K562 (cell line): Measurements from ENCODE around the gene ECT2. TPM values are rescaled to one million over a fixed set of nuclear protein-coding genes. Genes with fewer than 3 reads are reported as not detected.

Source experiments
- ARID3A ChIP-seq: IDR thresholded peaks from 2 replicates; pipeline ENCODE4 v1.6.1; 2012; ENCODE audit warnings: low read depth, low read length, improper control_type of control experiment, borderline replicate concordance
- ATF2 ChIP-seq: sonication (generic); formaldehyde crosslinking; IDR thresholded peaks from 2 replicates; pipeline ENCODE4 v1.8.1; 2022; ENCODE audit warnings: missing genetic modification reagents
- E2F5 ChIP-seq: sonication (generic); formaldehyde crosslinking; IDR thresholded peaks from 2 replicates; pipeline ENCODE4 v1.8.0; 2022; ENCODE audit warnings: mild to moderate bottlenecking, missing genetic modification reagents
- EP300 ChIP-seq: IDR thresholded peaks from 2 replicates; pipeline ENCODE4 v1.6.1; 2012; ENCODE audit warnings: low read length, improper control_type of control experiment
- FUS ChIP-seq: fragments of 200-400 bp; formaldehyde crosslinking; optimal IDR thresholded peaks from 2 replicates; pipeline ENCODE3; 2017; ENCODE audit warnings: low read depth, low read length
- HDAC1 ChIP-seq, 2 experiments: fragments of 450-650 bp; IDR thresholded peaks; 2 replicates each; pipeline ENCODE4 v1.6.1; 2016 to 2017; ENCODE audit warnings: inconsistent platforms in 1 of 2, mild to moderate bottlenecking in 1 of 2, moderate library complexity in 1 of 2
- HMG20B ChIP-seq: fragments of 250-450 bp; sonication (Bioruptor Pico); IDR thresholded peaks from 2 replicates; pipeline ENCODE4 v1.5.0; 2021; ENCODE audit warnings: mild to moderate bottlenecking
- ILF3 ChIP-seq: fragments of 450-650 bp; IDR thresholded peaks from 2 replicates; pipeline ENCODE4 v1.6.1; 2018; ENCODE audit warnings: antibody characterized with exemption, mild to moderate bottlenecking, moderate library complexity, borderline replicate concordance
- MAFF ChIP-seq: IDR thresholded peaks from 2 replicates; pipeline ENCODE4 v1.6.1; 2012; ENCODE audit warnings: low read length, improper control_type of control experiment
- MAZ ChIP-seq, 2 experiments: fragments of 450-650 bp in 1 of 2; sonication (generic) in 1 of 2; formaldehyde crosslinking; IDR thresholded peaks in 1 of 2; conservative IDR thresholded peaks in 1 of 2; 2 replicates each; pipeline versions ENCODE4 v1.4.0 to v1.5.0; 2020; ENCODE audit warnings: mild to moderate bottlenecking in 1 of 2, missing genetic modification reagents in 1 of 2
- MCM5 ChIP-seq: fragments of 450-650 bp; IDR thresholded peaks from 2 replicates; pipeline ENCODE4 v1.6.1; 2016; ENCODE audit warnings: low read depth
- STAT5A ChIP-seq: IDR thresholded peaks from 2 replicates; pipeline ENCODE4 v1.6.1; 2012; ENCODE audit warnings: low read length, inconsistent platforms, borderline replicate concordance
- ZNF282 ChIP-seq: sonication (generic); formaldehyde crosslinking; IDR thresholded peaks from 2 replicates; pipeline ENCODE4 v1.8.1; 2023; ENCODE audit warnings: missing genetic modification reagents
- polyA plus RNA-seq, 8 experiments: library from polyadenylated mRNA; depleted of rRNA in 4 of 8; stranded (reverse) in 5 of 8; unstranded in 3 of 8; fragments of >200 nt; fragmentation: Nextera tagmentation in 2 of 8; fragmentation: Illumina TruSeq in 1 of 8; extraction: Ambion mirVana in 2 of 8; extraction: Trizol in 1 of 8; gene quantifications; 2 replicates each; pipeline versions ENCODE4 v1.2.1 to v1.2.3, GENCODE V29; 2011 to 2014; ENCODE audit warnings: inconsistent platforms in 1 of 8, missing spikeins in 1 of 8
- total RNA-seq, 7 experiments: library from RNA; depleted of rRNA in 6 of 7; stranded (reverse); fragments of >200 nt in 6 of 7; fragmentation: Illumina TruSeq in 2 of 7; extraction: Trizol in 2 of 7; gene quantifications; 2 replicates each; pipeline versions ENCODE4 v1.2.1 to v1.2.3, GENCODE V29; 2011 to 2021; ENCODE audit warnings: low replicate concordance in 1 of 7
- TF ChIP-seq, protein P1 (sequence below): sonication (generic); formaldehyde crosslinking; IDR thresholded peaks from 2 replicates; pipeline ENCODE4 v1.8.0; 2022; ENCODE audit warnings: missing genetic modification reagents, mild to moderate bottlenecking, borderline replicate concordance
- TF ChIP-seq, protein P2 (sequence below): fragments of 450-650 bp; conservative IDR thresholded peaks from 2 replicates; pipeline ENCODE4 v1.6.1; 2016; ENCODE audit warnings: missing genetic modification characterization, low read depth, mild to moderate bottlenecking, control low read depth, missing compliant biosample characterization
- TF ChIP-seq, protein P3 (sequence below): fragments of 250-450 bp; sonication (Bioruptor Pico); IDR thresholded peaks from 2 replicates; pipeline ENCODE4 v1.8.0; 2022; ENCODE audit warnings: inconsistent platforms

ECT2 gene
- total and polyA plus RNA-seq, 9 of the 15 experiments (the other 6 are each of a cell fraction or from before 2014, with no cell fraction given) = 19.0 to 53.0 (median 36.5) TPM

DNA sequence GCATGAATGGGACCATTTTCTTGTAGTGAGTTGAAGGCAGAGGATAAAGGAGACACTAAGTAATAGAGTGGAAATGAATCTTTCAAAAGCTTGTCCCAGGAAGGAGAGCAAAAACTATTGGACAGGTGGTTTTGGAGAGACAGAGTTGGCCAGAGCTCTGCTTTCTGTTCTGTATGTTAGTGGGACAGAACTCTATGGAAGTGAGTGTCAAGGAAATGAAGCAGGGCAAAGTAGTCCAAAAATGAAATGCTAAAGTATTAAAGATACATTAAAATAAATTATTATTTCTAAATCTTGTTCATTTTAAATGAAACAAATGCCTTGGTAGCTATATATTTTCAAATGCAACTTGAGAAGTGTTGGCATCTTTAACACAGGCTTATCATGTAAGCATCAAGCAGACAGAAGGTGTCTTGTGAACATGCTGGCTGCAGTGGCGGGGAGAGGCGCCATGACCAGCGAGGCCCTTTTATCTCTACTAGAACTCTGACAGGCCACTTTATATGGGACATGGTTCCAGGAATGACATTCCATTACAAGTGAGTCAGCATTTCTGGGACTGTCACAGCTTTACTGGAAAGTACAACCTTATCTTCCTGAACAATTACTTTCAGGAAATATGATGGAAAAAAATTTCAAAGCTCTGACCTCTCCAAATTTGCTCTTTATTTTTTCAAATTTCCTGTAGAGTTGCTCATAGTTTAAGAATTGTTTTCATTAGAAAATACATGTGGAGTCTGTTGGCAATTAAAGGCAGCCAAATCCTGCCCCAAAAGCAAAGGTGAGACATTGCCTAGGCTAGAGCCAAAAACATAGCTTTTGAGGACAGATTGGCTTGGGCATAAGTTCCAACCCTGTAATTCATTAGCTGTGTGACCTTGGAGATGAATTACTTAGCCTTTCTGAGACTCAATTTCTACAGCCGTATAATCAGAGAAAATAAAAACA, 106.5 kb downstream of the ECT2 start (continued):
- TF ChIP-seq HMG20B (CRISPR knock-in tag) (no peak), ATF2 (no peak), FUS (no peak), EP300 (peak; percentile 87), HDAC1 (IDR thresholded peaks at IDR 0.05) (peak in 1 of 2 experiments; percentile 54; a peak in 1 of 4 replicates), ZNF282 (CRISPR knock-in tag) (no peak), MAZ (CRISPR knock-in tag; conservative IDR thresholded peaks at IDR 0.05 in 1 of 2, IDR thresholded peaks at IDR 0.05 in 1 of 2) (peak in 1 of 2 experiments; percentile 22; a peak in 1 of 4 replicates), E2F5 (no peak), ARID3A (peak; percentile 82; the same call in 1 of the 2 replicates), MAFF (peak; percentile 96), MCM5 (no peak), STAT5A (peak; percentile 65), ILF3 (no peak)
- TF ChIP-seq, protein P1, sequence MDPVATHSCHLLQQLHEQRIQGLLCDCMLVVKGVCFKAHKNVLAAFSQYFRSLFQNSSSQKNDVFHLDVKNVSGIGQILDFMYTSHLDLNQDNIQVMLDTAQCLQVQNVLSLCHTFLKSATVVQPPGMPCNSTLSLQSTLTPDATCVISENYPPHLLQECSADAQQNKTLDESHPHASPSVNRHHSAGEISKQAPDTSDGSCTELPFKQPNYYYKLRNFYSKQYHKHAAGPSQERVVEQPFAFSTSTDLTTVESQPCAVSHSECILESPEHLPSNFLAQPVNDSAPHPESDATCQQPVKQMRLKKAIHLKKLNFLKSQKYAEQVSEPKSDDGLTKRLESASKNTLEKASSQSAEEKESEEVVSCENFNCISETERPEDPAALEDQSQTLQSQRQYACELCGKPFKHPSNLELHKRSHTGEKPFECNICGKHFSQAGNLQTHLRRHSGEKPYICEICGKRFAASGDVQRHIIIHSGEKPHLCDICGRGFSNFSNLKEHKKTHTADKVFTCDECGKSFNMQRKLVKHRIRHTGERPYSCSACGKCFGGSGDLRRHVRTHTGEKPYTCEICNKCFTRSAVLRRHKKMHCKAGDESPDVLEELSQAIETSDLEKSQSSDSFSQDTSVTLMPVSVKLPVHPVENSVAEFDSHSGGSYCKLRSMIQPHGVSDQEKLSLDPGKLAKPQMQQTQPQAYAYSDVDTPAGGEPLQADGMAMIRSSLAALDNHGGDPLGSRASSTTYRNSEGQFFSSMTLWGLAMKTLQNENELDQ (CRISPR knock-in tag) = no peak
- TF ChIP-seq, protein P2, sequence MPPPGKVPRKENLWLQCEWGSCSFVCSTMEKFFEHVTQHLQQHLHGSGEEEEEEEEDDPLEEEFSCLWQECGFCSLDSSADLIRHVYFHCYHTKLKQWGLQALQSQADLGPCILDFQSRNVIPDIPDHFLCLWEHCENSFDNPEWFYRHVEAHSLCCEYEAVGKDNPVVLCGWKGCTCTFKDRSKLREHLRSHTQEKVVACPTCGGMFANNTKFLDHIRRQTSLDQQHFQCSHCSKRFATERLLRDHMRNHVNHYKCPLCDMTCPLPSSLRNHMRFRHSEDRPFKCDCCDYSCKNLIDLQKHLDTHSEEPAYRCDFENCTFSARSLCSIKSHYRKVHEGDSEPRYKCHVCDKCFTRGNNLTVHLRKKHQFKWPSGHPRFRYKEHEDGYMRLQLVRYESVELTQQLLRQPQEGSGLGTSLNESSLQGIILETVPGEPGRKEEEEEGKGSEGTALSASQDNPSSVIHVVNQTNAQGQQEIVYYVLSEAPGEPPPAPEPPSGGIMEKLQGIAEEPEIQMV (tag) = no peak
- TF ChIP-seq, protein P3, sequence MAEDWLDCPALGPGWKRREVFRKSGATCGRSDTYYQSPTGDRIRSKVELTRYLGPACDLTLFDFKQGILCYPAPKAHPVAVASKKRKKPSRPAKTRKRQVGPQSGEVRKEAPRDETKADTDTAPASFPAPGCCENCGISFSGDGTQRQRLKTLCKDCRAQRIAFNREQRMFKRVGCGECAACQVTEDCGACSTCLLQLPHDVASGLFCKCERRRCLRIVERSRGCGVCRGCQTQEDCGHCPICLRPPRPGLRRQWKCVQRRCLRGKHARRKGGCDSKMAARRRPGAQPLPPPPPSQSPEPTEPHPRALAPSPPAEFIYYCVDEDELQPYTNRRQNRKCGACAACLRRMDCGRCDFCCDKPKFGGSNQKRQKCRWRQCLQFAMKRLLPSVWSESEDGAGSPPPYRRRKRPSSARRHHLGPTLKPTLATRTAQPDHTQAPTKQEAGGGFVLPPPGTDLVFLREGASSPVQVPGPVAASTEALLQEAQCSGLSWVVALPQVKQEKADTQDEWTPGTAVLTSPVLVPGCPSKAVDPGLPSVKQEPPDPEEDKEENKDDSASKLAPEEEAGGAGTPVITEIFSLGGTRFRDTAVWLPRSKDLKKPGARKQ (CRISPR knock-in tag) = no peak
